DMS53 treated with DMSO at 0.1 percent for 48 hours (cell line): ENCODE results near the gene OGFOD3.
"Not testable (repeated sequence)": the region's sequence is repeated elsewhere in the genome, so short reads cannot be mapped to it uniquely, and the experiment has no call there.

Source experiments
- DNase-seq: peaks from one replicate; lab custom pipeline; 2025; ENCODE audit not compliant: unreplicated experiment; lab: John Stamatoyannopoulos, UW

Gene OGFOD3

GRCh38 chr17:82388223-82388921 is 30.0 kb downstream of the OGFOD3 start:
- peak; percentile 65 for DNase-seq

- DNase-seq, result no peak
Observed at GRCh38 chr17:82387705-82388106, 30.7 kb downstream of the OGFOD3 start.

GRCh38 chr17:82386881-82387704 is 31.3 kb downstream of the OGFOD3 start:
- DNase-seq, result no peak

GRCh38 chr17:82386255-82386831 is 32.0 kb downstream of the OGFOD3 start:
- no peak for DNase-seq

- DNase-seq, result no peak
Observed at GRCh38 chr17:82385559-82386254, 32.7 kb downstream of the OGFOD3 start.

GRCh38 chr17:82384730-82385481 is 33.5 kb downstream of the OGFOD3 start:
- DNase-seq, result peak; percentile 63

- no peak for DNase-seq
Observed at GRCh38 chr17:82384051-82384729, 34.2 kb downstream of the OGFOD3 start.

- DNase-seq, result no peak
Observed at GRCh38 chr17:82383411-82383810, 35.0 kb downstream of the OGFOD3 start.

- no peak for DNase-seq
Observed at GRCh38 chr17:82382933-82383255, 35.5 kb downstream of the OGFOD3 start.

- DNase-seq, result not testable (repeated sequence)
Observed at GRCh38 chr17:82382220-82382932, 36.0 kb downstream of the OGFOD3 start.

GRCh38 chr17:82381703-82382009 is 36.7 kb downstream of the OGFOD3 start:
- DNase-seq, result not testable (repeated sequence)

GRCh38 chr17:82380860-82381702 is 37.3 kb downstream of the OGFOD3 start:
- peak; percentile 39 for DNase-seq

GRCh38 chr17:82378741-82379021 is 39.7 kb downstream of the OGFOD3 start:
- DNase-seq, result no peak

GRCh38 chr17:82377924-82378740 is 40.3 kb downstream of the OGFOD3 start:
- no peak for DNase-seq

GRCh38 chr17:82377294-82377693 is 41.1 kb downstream of the OGFOD3 start:
- not testable (repeated sequence) for DNase-seq

- DNase-seq, result no peak
Observed at GRCh38 chr17:82376042-82376730, 42.2 kb downstream of the OGFOD3 start.

GRCh38 chr17:82375359-82376041 is 42.9 kb downstream of the OGFOD3 start:
- no peak for DNase-seq
